Testis (tissue), 2 donors: ENCODE results near the gene KIF1B.

Experiments used
- POLR2A ChIP-seq: fragments of 450-650 bp; IDR thresholded peaks from one replicate; pipeline ENCODE4 v1.6.1; 2017; ENCODE audit warnings: antibody characterized with exemption, mild to moderate bottlenecking, moderate library complexity
- TF ChIP-seq, protein P1 (sequence below), 3 experiments: fragments of 450-650 bp in 2 of 3; fragments of 200-600 bp in 1 of 3; sonication (generic) in 1 of 3; IDR thresholded peaks; one replicate each; pipeline ENCODE4 v1.5.1; 2016 to 2019; ENCODE audit warnings: antibody characterized with exemption in 3 of 3, mild to moderate bottlenecking in 2 of 3, moderate library complexity in 1 of 3

DNA sequence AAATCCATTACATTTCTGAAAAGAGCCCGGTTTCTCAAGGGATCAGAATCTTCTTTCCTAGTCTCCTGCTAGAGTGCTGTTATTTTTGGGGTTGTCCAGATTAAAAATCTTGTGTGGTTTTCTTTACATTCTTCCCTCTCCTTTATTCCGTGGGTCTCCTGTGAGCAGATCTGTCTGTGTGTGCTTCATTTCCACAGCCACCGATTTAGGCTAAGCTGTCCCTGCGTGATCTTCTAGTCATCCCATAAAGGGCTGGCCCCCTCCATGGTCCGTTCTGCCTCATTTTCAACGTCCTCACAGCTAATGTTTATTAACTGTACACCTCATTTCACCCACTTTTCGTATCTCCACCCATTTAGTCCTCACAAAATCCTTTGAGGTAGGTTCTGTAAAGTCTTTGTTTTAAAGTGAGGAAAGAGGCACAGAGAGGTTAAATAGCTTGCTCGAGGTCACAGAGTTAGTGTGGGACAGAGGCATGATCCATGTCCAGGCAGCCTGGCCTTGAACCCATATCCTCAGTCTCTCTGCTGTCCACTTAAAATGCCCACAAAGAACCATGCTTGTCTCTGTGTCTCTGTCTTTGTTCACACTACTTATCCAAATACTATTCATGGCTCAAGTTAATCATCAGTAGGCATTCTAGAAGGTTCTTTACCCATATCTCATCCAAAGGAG, 38.2 kb upstream of the KIF1B start:
- TF ChIP-seq, protein P1, sequence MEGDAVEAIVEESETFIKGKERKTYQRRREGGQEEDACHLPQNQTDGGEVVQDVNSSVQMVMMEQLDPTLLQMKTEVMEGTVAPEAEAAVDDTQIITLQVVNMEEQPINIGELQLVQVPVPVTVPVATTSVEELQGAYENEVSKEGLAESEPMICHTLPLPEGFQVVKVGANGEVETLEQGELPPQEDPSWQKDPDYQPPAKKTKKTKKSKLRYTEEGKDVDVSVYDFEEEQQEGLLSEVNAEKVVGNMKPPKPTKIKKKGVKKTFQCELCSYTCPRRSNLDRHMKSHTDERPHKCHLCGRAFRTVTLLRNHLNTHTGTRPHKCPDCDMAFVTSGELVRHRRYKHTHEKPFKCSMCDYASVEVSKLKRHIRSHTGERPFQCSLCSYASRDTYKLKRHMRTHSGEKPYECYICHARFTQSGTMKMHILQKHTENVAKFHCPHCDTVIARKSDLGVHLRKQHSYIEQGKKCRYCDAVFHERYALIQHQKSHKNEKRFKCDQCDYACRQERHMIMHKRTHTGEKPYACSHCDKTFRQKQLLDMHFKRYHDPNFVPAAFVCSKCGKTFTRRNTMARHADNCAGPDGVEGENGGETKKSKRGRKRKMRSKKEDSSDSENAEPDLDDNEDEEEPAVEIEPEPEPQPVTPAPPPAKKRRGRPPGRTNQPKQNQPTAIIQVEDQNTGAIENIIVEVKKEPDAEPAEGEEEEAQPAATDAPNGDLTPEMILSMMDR (IDR thresholded peaks at IDR 0.05) = no peak
- TF ChIP-seq POLR2A = no peak
